Measurements from ENCODE around the gene PXN. TPM values are rescaled to one million over a fixed set of nuclear protein-coding genes. Genes with fewer than 3 reads are reported as not detected.

PXN gene
- total and polyA plus RNA-seq, 4 experiments from 2014 or later: 81.7 to 126 (median 112) TPM

DNA sequence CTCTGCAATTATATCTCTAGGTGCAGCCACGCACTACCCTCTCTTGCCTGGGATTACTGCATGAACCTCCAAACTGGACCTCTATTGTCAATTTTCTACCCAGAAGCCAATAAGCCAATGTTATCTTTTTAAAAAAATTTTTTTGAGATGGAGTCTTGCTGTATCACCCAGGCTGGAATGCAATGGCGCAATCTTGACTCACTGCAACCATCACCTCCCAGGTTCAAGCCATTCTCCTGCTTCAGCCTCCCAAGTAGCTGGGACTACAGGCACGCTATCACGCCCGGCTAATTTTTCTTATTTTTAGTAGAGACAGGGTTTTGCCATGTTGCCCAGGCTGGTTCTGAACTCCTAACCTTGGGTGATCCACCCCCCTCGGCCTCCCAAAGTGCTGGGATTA is 11.2 kb upstream of the PXN start:
- H3K4me1 ChIP-seq (ENCODE audit: insufficient read depth, low read length): no peaks in the 10 kb centered on the region
- H3K27ac ChIP-seq (ENCODE audit: low read depth, low read length): no peak overlapping the region
- H3K27ac Mint-ChIP-seq: no peak overlapping the region
- H3K9me3 ChIP-seq (ENCODE audit: control insufficient read depth in 1 of 2, low read length in 2 of 2): no peaks in the 10 kb centered on the region
- no peaks in the 10 kb centered on the region for H3K27me3 ChIP-seq (ENCODE audit: insufficient read depth, low read length)
- ChIA-PET POLR2A (ENCODE audit: partially characterized antibody) (no interaction called here), CTCF (ENCODE audit: partially characterized antibody) (no interaction called here)
- no peak overlapping the region for H3K4me3 Mint-ChIP-seq
- DNase-seq: no peak
- H3K4me1 Mint-ChIP-seq: no peaks in the 10 kb centered on the region
- H3K9me3 Mint-ChIP-seq: peaks cover 0 to 2% (median 0%) of the 10 kb centered on the region in 8 donors
- H3K36me3 ChIP-seq (ENCODE audit: insufficient read depth, low read length): no peaks in the 10 kb centered on the region
- no peak overlapping the region for H3K4me3 ChIP-seq (ENCODE audit: low read length in 2 of 2)
- intact Hi-C loops (cut with micrococcal nuclease): no loop called here
- H3K36me3 Mint-ChIP-seq: no peaks in the 10 kb centered on the region
- no peaks in the 10 kb centered on the region for H3K27me3 Mint-ChIP-seq

DNA sequence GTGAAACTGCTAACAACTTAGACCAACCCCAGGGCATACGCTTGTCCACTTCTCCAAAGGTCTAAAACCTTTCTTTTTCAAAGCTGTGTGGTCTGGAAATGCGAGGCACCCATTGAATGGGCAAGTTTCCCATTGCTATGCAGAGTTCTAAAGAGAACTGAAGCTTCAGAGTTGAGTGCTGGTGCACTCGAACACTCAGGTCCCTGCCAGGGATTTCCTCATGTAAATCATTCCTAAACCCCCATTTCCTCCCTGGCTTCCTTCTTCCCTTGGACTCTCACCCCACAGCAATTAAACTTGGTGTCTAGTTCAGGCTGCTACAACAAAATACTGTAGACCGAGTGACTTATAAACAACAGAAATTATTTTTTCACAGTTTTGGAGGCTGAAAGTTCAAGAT is 2.2 kb upstream of the PXN start:
- POLR2A ChIA-PET (ENCODE audit: partially characterized antibody): interaction anchor here (0.8 to 12.5 kb wide), 5 partner anchors 17 to 67 kb away, joined by 3 to 338 read pairs (median 176); partner anchors contain the start of genes RNU4-1, RNU4-2 and RPLP0
- no peak overlapping the region for H3K4me3 Mint-ChIP-seq
- Histone ChIP-seq H3K36me3 (ENCODE audit: insufficient read depth, low read length) (no peaks in the 10 kb centered on the region), H3K9me3 (ENCODE audit: control insufficient read depth in 1 of 2, low read length in 2 of 2) (no peaks in the 10 kb centered on the region), H3K4me3 (ENCODE audit: low read length in 2 of 2) (no peak overlapping the region), H3K4me1 (ENCODE audit: insufficient read depth, low read length) (peaks cover 23% of the 10 kb centered on the region), H3K27me3 (ENCODE audit: insufficient read depth, low read length) (no peaks in the 10 kb centered on the region), H3K27ac (ENCODE audit: low read depth, low read length) (no peak overlapping the region)
- intact Hi-C loops (cut with micrococcal nuclease): no loop called here
- peak overlapping the region in 1 of 7 donors; percentile 18 for H3K27ac Mint-ChIP-seq
- H3K27me3 Mint-ChIP-seq: no peaks in the 10 kb centered on the region
- peaks cover 5 to 18% of the 10 kb centered on the region in 2 donors for H3K36me3 Mint-ChIP-seq
- CTCF ChIA-PET (ENCODE audit: partially characterized antibody): interaction anchor here (5.8 to 32.3 kb wide), 5 partner anchors 18 to 67 kb away, joined by 32 to 1075 read pairs (median 114); partner anchors contain the start of genes RNU4-1, RNU4-2 and RPLP0
- no peak for DNase-seq
- H3K4me1 Mint-ChIP-seq: peaks cover 8 to 30% (median 17%) of the 10 kb centered on the region in 4 donors
- H3K9me3 Mint-ChIP-seq: peaks cover 0 to 1% (median 0%) of the 10 kb centered on the region in 8 donors

DNA sequence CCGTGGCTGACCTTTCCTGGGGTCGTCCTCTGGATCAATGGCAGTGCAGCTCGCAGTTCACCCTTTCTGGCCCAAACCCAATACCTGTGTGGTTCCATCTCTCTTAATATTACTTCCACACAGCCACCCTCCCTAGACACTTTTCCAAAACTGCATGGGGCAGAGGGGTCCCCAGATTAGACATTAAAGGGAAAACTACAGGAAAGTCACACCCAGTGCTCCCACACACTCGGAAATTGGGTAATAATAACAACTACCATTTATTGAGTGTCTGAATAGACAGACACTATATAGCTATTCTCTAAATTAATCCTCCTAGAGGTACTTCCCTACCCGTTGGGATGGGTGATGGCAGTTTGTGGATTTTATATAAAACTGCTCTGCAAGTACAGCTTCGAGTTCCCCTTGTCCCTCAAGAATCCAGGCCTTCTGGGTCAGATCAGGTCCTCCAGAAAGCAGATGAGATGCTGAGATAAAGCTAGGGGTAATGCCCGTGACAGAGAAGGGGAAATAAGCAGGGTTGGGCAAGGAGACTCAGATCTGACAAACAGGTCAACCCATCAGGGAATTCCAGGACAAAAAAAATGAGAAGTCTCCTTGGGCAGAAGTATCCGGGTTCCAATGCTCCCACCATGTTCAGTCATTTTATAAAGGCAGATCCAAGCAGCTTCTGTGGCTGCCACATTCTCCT is 795 bp upstream of the PXN start:
- POLR2A ChIA-PET (ENCODE audit: partially characterized antibody): interaction anchor here (0.9 to 12.5 kb wide), 10 partner anchors 16 to 65 kb away, joined by 3 to 338 read pairs (median 44); partner anchors contain the start of genes RNU4-1, RNU4-2, RPLP0 and SIRT4
- intact Hi-C loops (cut with micrococcal nuclease): no loop called here
- peak overlapping the region in 6 of 7 donors; percentile 47 to 96 (median 88) for H3K27ac Mint-ChIP-seq
- H3K27me3 ChIP-seq (ENCODE audit: insufficient read depth, low read length): no peaks in the 10 kb centered on the region
- H3K4me3 ChIP-seq (ENCODE audit: low read length in 2 of 2): no peak overlapping the region
- CTCF ChIA-PET (ENCODE audit: partially characterized antibody): interaction anchor here (0.7 to 32.3 kb wide), 10 partner anchors 16 to 191 kb away, joined by 3 to 1075 read pairs (median 18); partner anchors contain the start of genes RNU4-1, RNU4-2 and RPLP0
- peaks cover 0 to 1% (median 0%) of the 10 kb centered on the region in 8 donors for H3K9me3 Mint-ChIP-seq
- H3K4me3 Mint-ChIP-seq: peak overlapping the region; percentile 78 to 95 (median 86)
- no peak for DNase-seq
- no peaks in the 10 kb centered on the region for H3K27me3 Mint-ChIP-seq
- H3K36me3 ChIP-seq (ENCODE audit: insufficient read depth, low read length): no peaks in the 10 kb centered on the region
- H3K9me3 ChIP-seq (ENCODE audit: control insufficient read depth in 1 of 2, low read length in 2 of 2): no peaks in the 10 kb centered on the region
- H3K4me1 Mint-ChIP-seq: peaks cover 21 to 44% (median 30%) of the 10 kb centered on the region in 4 donors
- peak overlapping the region; percentile 32 for H3K27ac ChIP-seq (ENCODE audit: low read depth, low read length)
- H3K36me3 Mint-ChIP-seq: peaks cover 9 to 24% of the 10 kb centered on the region in 2 donors
- peaks cover 37% of the 10 kb centered on the region for H3K4me1 ChIP-seq (ENCODE audit: insufficient read depth, low read length)

DNA sequence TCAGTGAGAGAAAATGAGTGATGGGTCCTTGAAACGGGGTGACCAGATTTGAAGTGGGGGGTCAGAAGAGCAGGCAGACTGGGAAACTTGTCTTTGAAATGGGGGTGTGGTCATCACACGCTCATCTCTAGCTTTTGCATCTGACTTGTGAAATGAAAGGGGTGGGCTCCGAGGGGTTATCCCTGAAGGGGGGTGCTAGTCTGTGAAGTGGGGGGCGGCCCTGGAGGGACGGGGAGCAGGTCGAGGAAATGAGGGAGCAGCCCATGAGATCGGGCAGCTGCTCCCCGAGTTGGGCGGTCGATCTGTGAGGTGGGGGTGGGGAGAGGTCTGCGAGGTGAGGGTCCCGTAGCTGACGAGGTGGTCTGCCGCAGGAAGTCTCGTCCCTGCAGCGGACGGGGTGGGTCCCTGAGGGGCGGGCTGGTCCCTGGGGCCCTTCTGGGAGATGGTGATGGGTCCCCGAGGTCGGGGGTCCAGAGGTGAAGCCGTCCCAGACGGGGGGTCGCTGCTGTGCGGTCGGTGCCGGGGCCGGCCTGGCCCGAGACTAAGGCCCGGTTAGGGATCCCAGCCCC is 542 bp downstream of the PXN start:
- peak overlapping the region; percentile 81 for H3K27ac ChIP-seq (ENCODE audit: low read depth, low read length)
- Mint-ChIP-seq H3K36me3 (peaks cover 9 to 32% of the 10 kb centered on the region in 2 donors), H3K27ac (peak overlapping the region; percentile 92 to 98 (median 96)), H3K4me1 (peaks cover 28 to 58% (median 43%) of the 10 kb centered on the region in 4 donors), H3K27me3 (no peaks in the 10 kb centered on the region), H3K9me3 (peaks cover 0 to 1% (median 0%) of the 10 kb centered on the region in 8 donors), H3K4me3 (peak overlapping the region; percentile 89 to 100 (median 94))
- no peaks in the 10 kb centered on the region for H3K36me3 ChIP-seq (ENCODE audit: insufficient read depth, low read length)
- peak overlapping the region; percentile 59 to 85 for H3K4me3 ChIP-seq (ENCODE audit: low read length in 2 of 2)
- ChIA-PET CTCF (ENCODE audit: partially characterized antibody) (interaction anchor here (0.7 to 32.3 kb wide), 10 partner anchors 15 to 148 kb away, joined by 3 to 1075 read pairs (median 18); partner anchors contain the start of genes RAB35, RNU4-1, RNU4-2 and RPLP0), POLR2A (ENCODE audit: partially characterized antibody) (interaction anchor here (0.7 to 12.5 kb wide), 14 partner anchors 14 to 148 kb away, joined by 3 to 338 read pairs (median 5); partner anchors contain the start of genes RAB35, RNU4-1, RNU4-2 and RPLP0)
- no peaks in the 10 kb centered on the region for H3K9me3 ChIP-seq (ENCODE audit: control insufficient read depth in 1 of 2, low read length in 2 of 2)
- DNase-seq: peak in 1 of 5 donors; percentile 50
- H3K27me3 ChIP-seq (ENCODE audit: insufficient read depth, low read length): no peaks in the 10 kb centered on the region
- intact Hi-C loops (cut with micrococcal nuclease): loop anchor here (1.0 kb wide), 4 partner anchors 13 to 64 kb away; partner anchors contain the start of genes RNU4-1 and RPLP0
- H3K4me1 ChIP-seq (ENCODE audit: insufficient read depth, low read length): peaks cover 50% of the 10 kb centered on the region

DNA sequence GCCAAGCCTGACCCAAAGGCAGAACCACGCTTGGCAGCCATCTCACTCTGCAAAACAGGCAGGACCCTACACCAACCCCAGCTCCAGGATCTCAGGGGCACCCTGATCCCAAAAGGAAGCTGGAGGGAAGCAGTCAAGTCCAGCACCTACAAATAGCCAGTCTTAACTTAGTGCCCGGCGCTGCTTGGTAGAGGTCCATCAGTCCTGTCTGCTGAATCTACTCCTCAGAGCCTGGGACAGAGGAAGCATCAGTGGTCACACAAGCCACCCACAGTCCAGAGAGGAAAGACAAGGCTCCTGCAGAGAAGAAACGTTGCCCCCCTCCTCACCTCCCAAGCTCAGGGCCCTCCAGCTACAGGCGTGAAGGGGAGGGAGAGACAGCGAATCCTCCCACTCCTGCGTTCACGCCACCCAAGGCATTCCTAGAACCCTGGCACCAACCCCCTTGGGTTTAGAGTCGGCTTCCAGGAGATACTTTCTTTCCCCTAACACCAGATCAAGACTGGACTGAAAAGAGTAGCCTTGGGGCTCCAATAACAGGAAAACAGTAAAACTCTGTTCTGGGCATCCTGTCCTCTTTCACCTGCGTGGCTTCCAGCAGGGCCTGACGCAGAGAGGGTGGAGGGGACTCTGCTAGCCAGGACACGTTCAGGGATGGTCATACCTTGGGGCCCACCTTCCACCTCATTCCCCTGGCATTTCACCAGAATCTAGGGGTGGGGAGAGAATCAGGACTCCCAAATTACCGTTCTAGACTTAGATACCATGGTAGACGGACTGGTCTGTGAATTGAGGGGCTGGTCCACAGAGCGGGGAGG is 1.2 kb downstream of the PXN start:
- DNase-seq: peak in 1 of 5 donors; percentile 29
- Histone ChIP-seq H3K36me3 (ENCODE audit: insufficient read depth, low read length) (no peaks in the 10 kb centered on the region), H3K9me3 (ENCODE audit: control insufficient read depth in 1 of 2, low read length in 2 of 2) (no peaks in the 10 kb centered on the region), H3K4me1 (ENCODE audit: insufficient read depth, low read length) (peaks cover 57% of the 10 kb centered on the region), H3K27ac (ENCODE audit: low read depth, low read length) (peak overlapping the region; percentile 81), H3K4me3 (ENCODE audit: low read length in 2 of 2) (peak overlapping the region; percentile 59 to 85), H3K27me3 (ENCODE audit: insufficient read depth, low read length) (no peaks in the 10 kb centered on the region)
- peaks cover 0 to 1% (median 0%) of the 10 kb centered on the region in 8 donors for H3K9me3 Mint-ChIP-seq
- peaks cover 13 to 38% of the 10 kb centered on the region in 2 donors for H3K36me3 Mint-ChIP-seq
- CTCF ChIA-PET (ENCODE audit: partially characterized antibody): interaction anchor here (0.7 to 32.3 kb wide), 8 partner anchors 14 to 114 kb away, joined by 3 to 1075 read pairs (median 60); partner anchors contain the start of genes RNU4-1, RNU4-2, RPLP0 and SIRT4
- H3K4me1 Mint-ChIP-seq: peaks cover 35 to 65% (median 49%) of the 10 kb centered on the region in 4 donors
- intact Hi-C loops (cut with micrococcal nuclease): no loop called here
- no peaks in the 10 kb centered on the region for H3K27me3 Mint-ChIP-seq
- H3K4me3 Mint-ChIP-seq: peak overlapping the region; percentile 89 to 100 (median 94)
- peak overlapping the region; percentile 92 to 98 (median 96) for H3K27ac Mint-ChIP-seq
- POLR2A ChIA-PET (ENCODE audit: partially characterized antibody): interaction anchor here (0.6 to 12.5 kb wide), 8 partner anchors 14 to 832 kb away, joined by 3 to 338 read pairs (median 92); partner anchors contain the start of genes RAB35, RNU4-1, RNU4-2 and RPLP0

DNA sequence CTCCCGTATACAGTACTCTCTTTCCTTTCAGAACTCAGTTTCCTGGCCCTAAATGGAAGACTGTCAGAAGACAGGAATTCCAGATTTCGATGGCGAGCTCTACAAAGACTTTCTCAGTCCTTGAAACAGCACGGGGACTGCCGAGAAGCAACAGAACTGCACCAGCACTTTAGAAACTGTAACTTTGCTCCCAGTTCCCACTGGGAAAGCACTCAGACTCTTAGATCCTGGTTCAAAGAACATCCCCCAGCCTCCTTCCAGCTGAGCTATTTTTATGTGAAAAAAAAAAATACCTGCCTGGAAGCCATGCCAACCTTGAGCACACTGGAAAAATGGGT is 1.8 kb downstream of the PXN start:
- H3K4me3 ChIP-seq (ENCODE audit: low read length in 2 of 2): peak overlapping the region; percentile 59 to 85
- H3K36me3 Mint-ChIP-seq: peaks cover 13 to 39% of the 10 kb centered on the region in 2 donors

More for the DNA sequence above, 1.8 kb downstream of the PXN start:
- H3K36me3 ChIP-seq (ENCODE audit: insufficient read depth, low read length): no peaks in the 10 kb centered on the region
- H3K27ac ChIP-seq (ENCODE audit: low read depth, low read length): peak overlapping the region; percentile 81
- Mint-ChIP-seq H3K4me1 (peaks cover 36 to 68% (median 51%) of the 10 kb centered on the region in 4 donors), H3K4me3 (peak overlapping the region; percentile 89 to 100 (median 94)), H3K27ac (peak overlapping the region; percentile 88 to 98 (median 96)), H3K9me3 (peaks cover 0 to 1% (median 0%) of the 10 kb centered on the region in 8 donors), H3K27me3 (no peaks in the 10 kb centered on the region)
- intact Hi-C loops (cut with micrococcal nuclease): no loop called here
- DNase-seq: no peak
- ChIA-PET POLR2A (ENCODE audit: partially characterized antibody) (interaction anchor here (0.6 to 12.5 kb wide), 6 partner anchors 13 to 832 kb away, joined by 3 to 338 read pairs (median 139); partner anchors contain the start of genes RNU4-1, RNU4-2 and RPLP0), CTCF (ENCODE audit: partially characterized antibody) (interaction anchor here (1.7 to 32.3 kb wide), 6 partner anchors 14 to 63 kb away, joined by 5 to 1075 read pairs (median 100); partner anchors contain the start of genes RNU4-1, RNU4-2, RPLP0 and SIRT4)
- H3K27me3 ChIP-seq (ENCODE audit: insufficient read depth, low read length): no peaks in the 10 kb centered on the region
- no peaks in the 10 kb centered on the region for H3K9me3 ChIP-seq (ENCODE audit: control insufficient read depth in 1 of 2, low read length in 2 of 2)
- H3K4me1 ChIP-seq (ENCODE audit: insufficient read depth, low read length): peaks cover 63% of the 10 kb centered on the region

All from CD4-positive, alpha-beta memory T cell (primary cell).